B cell (primary cell): ENCODE measurements around the gene SIAH3.

Source experiments
- CTCF ChIP-seq: fragments of 200-600 bp; IDR thresholded peaks from one replicate; pipeline ENCODE4 v1.8.0; 2022; ENCODE audit warnings: antibody characterized with exemption, mild to moderate bottlenecking
- EZH2 ChIP-seq: IDR thresholded peaks from 2 replicates; pipeline ENCODE4 v1.6.1; 2012; ENCODE audit warnings: borderline replicate concordance, low read depth, mild to moderate bottlenecking, moderate library complexity, low read length; ENCODE audit not compliant: insufficient read depth, poor library complexity, severe bottlenecking

DNA sequence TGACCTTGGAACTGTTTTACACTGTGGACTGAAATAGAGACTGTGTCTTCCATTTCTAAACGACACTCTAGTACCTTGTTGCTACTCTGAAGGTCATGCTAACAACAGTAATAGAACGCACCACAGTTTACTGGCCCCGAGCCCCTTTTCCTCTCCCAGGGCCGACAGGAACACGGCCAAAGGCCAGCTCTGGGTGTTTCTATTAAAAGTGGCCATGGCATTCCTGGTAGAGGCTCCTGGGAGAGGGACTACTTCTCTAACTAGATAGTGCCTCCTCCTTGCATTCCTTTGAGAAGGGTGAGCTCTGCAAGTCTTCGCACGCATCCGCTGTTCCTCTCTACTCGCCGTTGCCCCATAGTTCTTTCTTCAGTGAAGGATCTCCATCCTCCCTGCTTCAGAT lies 18.7 kb upstream of the SIAH3 start:
- TF ChIP-seq CTCF: no peak
- TF ChIP-seq EZH2: no peak
